SK-N-SH (cell line): Measurements from ENCODE around the gene P2RX2. TPM values are rescaled to one million over a fixed set of nuclear protein-coding genes. Genes with fewer than 3 reads are reported as not detected.

ENCODE experiments used
- CTCF ChIA-PET: fragments of 300-600, 350-600 bp; formaldehyde crosslinking; extraction: SDS; loops from one replicate; lab custom pipeline; 2021; lab: Yijun Ruan, JAX
- POLR2A ChIA-PET: fragments of 350-600 bp; sonication (Branson Sonifier 250); formaldehyde crosslinking; extraction: SDS; loops from one replicate; lab custom pipeline; 2020; ENCODE audit warnings: antibody characterized with exemption, inconsistent platforms; lab: Yijun Ruan, JAX
- DNase-seq: peaks from one replicate; pipeline ENCODE4 v3.0.0; 2012
- H2AFZ ChIP-seq: fragments of 200-600 bp; sonication (generic); 2 replicates; pipeline ENCODE4 v1.8.1; 2016; ENCODE audit warnings: antibody characterized with exemption, mild to moderate bottlenecking, low read depth
- H3F3A ChIP-seq: fragments of 200-600 bp; sonication (generic); replicated peaks from 2 replicates; pipeline ENCODE3; 2016; ENCODE audit warnings: antibody characterized with exemption, mild to moderate bottlenecking; ENCODE audit not compliant: insufficient read depth
- H3K27ac ChIP-seq, 2 experiments: fragments of 200-500 bp in 1 of 2; fragments of 200-600 bp in 1 of 2; sonication (Bioruptor generic) in 1 of 2; sonication (generic), shearing (Covaris generic) in 1 of 2; 2 replicates each; pipeline versions ENCODE4 v1.5.1 to v1.6.1; 2014 to 2016; ENCODE audit warnings: low read depth in 2 of 2, inconsistent platforms in 1 of 2, low read length in 1 of 2, mild to moderate bottlenecking in 1 of 2, mixed read lengths in 1 of 2
- H3K27me3 ChIP-seq: fragments of 200-600 bp; sonication (generic), shearing (Covaris generic); 2 replicates; pipeline ENCODE4 v1.6.1; 2016; ENCODE audit warnings: mixed run types; ENCODE audit not compliant: insufficient read depth
- H3K36me3 ChIP-seq, 2 experiments: fragments of 200-500 bp in 1 of 2; fragments of 200-600 bp in 1 of 2; sonication (Bioruptor generic) in 1 of 2; sonication (generic) in 1 of 2; replicated peaks in 1 of 2; 2 replicates each; pipeline versions ENCODE3 to v1.5.1; 2014 to 2016; ENCODE audit warnings: low read length in 1 of 2, mild to moderate bottlenecking in 1 of 2; ENCODE audit not compliant: insufficient read depth in 2 of 2, control insufficient read depth in 1 of 2
- H3K4me1 ChIP-seq, 2 experiments: fragments of 200-500 bp in 1 of 2; fragments of 200-600 bp in 1 of 2; sonication (Bioruptor generic) in 1 of 2; sonication (generic), shearing (Covaris generic) in 1 of 2; 2 replicates each; pipeline versions ENCODE4 v1.5.1 to v1.6.1; 2014 to 2016; ENCODE audit warnings: low read depth in 1 of 2, low read length in 1 of 2, mixed run types in 1 of 2; ENCODE audit not compliant: insufficient read depth in 2 of 2, control insufficient read depth in 1 of 2
- H3K4me2 ChIP-seq: fragments of 200-600 bp; sonication (generic), shearing (Covaris generic); 2 replicates; pipeline ENCODE4 v1.6.1; 2017; ENCODE audit warnings: mixed run types
- H3K4me3 ChIP-seq, 2 experiments: fragments of 200-500 bp in 1 of 2; fragments of 200-600 bp in 1 of 2; sonication (Bioruptor generic) in 1 of 2; sonication (generic), shearing (Covaris generic) in 1 of 2; 2 replicates each; pipeline versions ENCODE4 v1.5.1 to v1.8.1; 2014 to 2016; ENCODE audit warnings: low read depth in 2 of 2, inconsistent platforms in 1 of 2, low read length in 1 of 2, mild to moderate bottlenecking in 1 of 2, mixed read lengths in 1 of 2, moderate library complexity in 1 of 2
- H3K79me2 ChIP-seq: fragments of 200-600 bp; sonication (generic); 2 replicates; pipeline ENCODE4 v1.8.1; 2017; ENCODE audit warnings: mild to moderate bottlenecking; ENCODE audit not compliant: insufficient read depth
- H3K9ac ChIP-seq: fragments of 200-600 bp; sonication (generic); 2 replicates; pipeline ENCODE4 v1.6.1; 2017; ENCODE audit warnings: mixed run types
- H3K9me2 ChIP-seq: fragments of 200-600 bp; sonication (generic); 2 replicates; pipeline ENCODE4 v1.6.1; 2017; ENCODE audit warnings: mixed run types
- H3K9me3 ChIP-seq: fragments of 200-600 bp; sonication (generic); 2 replicates; pipeline ENCODE4 v1.6.1; 2017; ENCODE audit warnings: mixed run types, mild to moderate bottlenecking, moderate library complexity
- H4K20me1 ChIP-seq: fragments of 200-600 bp; sonication (generic); 2 replicates; pipeline ENCODE4 v1.6.1; 2017; ENCODE audit warnings: mild to moderate bottlenecking, mixed run types; ENCODE audit not compliant: insufficient read depth
- EZH2phosphoT487 ChIP-seq: fragments of 200-600 bp; sonication (generic); IDR thresholded peaks from 2 replicates; pipeline ENCODE4 v1.6.1; 2017; ENCODE audit warnings: low read depth, mixed run types, mild to moderate bottlenecking, antibody characterized with exemption, moderate library complexity, borderline replicate concordance
- FOXJ3 ChIP-seq: sonication (generic); formaldehyde crosslinking; IDR thresholded peaks from 2 replicates; pipeline ENCODE4 v1.5.1; 2020; ENCODE audit warnings: mild to moderate bottlenecking, missing genetic modification reagents
- FOXM1 ChIP-seq: IDR thresholded peaks from 2 replicates; pipeline ENCODE4 v1.4.0; 2012; ENCODE audit warnings: low read depth, mild to moderate bottlenecking
- IRF3 ChIP-seq: fragments of 150-350 bp; IDR thresholded peaks from 2 replicates; pipeline ENCODE4 v1.6.1; 2016; ENCODE audit warnings: mild to moderate bottlenecking, low read depth, low read length
- NRF1 ChIP-seq: IDR thresholded peaks from 2 replicates; pipeline ENCODE4 v1.6.1; 2012; ENCODE audit warnings: low read depth, mild to moderate bottlenecking, low read length
- RCOR1 ChIP-seq: fragments of 150-350 bp; IDR thresholded peaks from 2 replicates; pipeline ENCODE4 v1.6.1; 2017; ENCODE audit warnings: antibody characterized with exemption, low read length
- REST ChIP-seq: IDR thresholded peaks from 2 replicates; pipeline ENCODE4 v1.6.1; 2012; ENCODE audit warnings: mild to moderate bottlenecking, low read depth, low read length, moderate library complexity
- SIN3A ChIP-seq: IDR thresholded peaks from 2 replicates; pipeline ENCODE4 v1.6.1; 2012; ENCODE audit warnings: low read depth, mild to moderate bottlenecking, low read length, moderate library complexity, borderline replicate concordance
- WGBS: methylation state at CpG from one replicate; pipeline ENCODE4 v1.1.6; 2017; ENCODE audit warnings: low lambda C conversion rate; 5-methylcytosine and 5-hydroxymethylcytosine counted together
- polyA plus RNA-seq, 3 experiments: library from polyadenylated mRNA; depleted of rRNA; stranded (reverse); fragments of >200 nt; gene quantifications; 2 replicates each; pipeline ENCODE4 v1.2.3, GENCODE V29; 2012

P2RX2 gene
- polyA plus RNA-seq, 1 of the 3 experiments (the other 2 are of a cell fraction) = 0.03 TPM

DNA sequence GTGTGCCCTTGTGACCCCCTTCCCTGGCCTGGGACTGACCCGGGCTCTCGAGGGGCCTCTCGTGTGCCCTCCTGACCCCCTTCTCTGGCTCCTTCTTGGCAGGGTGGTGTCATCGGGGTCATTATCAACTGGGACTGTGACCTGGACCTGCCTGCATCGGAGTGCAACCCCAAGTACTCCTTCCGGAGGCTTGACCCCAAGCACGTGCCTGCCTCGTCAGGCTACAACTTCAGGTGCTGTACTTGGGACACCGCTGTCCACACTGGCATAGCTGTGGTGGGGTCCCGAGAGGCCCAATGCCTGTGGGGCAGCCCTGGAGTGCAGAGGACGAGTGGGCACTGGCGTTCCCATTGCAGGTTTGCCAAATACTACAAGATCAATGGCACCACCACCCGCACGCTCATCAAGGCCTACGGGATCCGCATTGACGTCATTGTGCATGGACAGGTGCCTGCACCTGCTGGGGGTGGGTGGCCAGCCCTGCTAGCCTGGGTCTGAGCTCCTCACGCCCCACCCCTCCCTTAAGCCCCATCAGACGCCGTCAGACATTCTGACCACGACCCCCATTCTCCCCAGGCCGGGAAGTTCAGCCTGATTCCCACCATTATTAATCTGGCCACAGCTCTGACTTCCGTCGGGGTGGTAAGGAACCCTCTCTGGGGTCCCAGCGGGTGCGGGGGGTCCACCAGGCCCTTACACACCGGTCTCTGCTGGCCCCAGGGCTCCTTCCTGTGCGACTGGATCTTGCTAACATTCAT, 2.5 kb downstream of the P2RX2 start:
- no peaks in the 10 kb centered on the region for H3K9me3 ChIP-seq
- no peak overlapping the region for H3K9ac ChIP-seq
- POLR2A ChIA-PET = no interaction called here
- H3K4me1 ChIP-seq = peaks cover 0 to 13% of the 10 kb centered on the region in 2 experiments; a peak in 2 of 4 replicates
- H4K20me1 ChIP-seq = no peaks in the 10 kb centered on the region
- WGBS = 62% methylated on average over 9 of the region's 28 CpGs
- no peak overlapping the region for H3K4me3 ChIP-seq
- TF ChIP-seq REST = no peak
- TF ChIP-seq FOXJ3 (CRISPR knock-in tag) = no peak
- TF ChIP-seq NRF1 = no peak
- DNase-seq = no peak
- H3F3A ChIP-seq = peaks cover 4% of the 10 kb centered on the region
- H3K27ac ChIP-seq = no peak overlapping the region
- no peak overlapping the region for H3K4me2 ChIP-seq
- H3K9me2 ChIP-seq = no peaks in the 10 kb centered on the region
- H3K27me3 ChIP-seq = peaks cover 27% of the 10 kb centered on the region
- no peak overlapping the region for H2AFZ ChIP-seq
- H3K36me3 ChIP-seq = no peaks in the 10 kb centered on the region
- H3K79me2 ChIP-seq = no peaks in the 10 kb centered on the region
- CTCF ChIA-PET = interaction anchor here (0.7 to 2.5 kb wide), 7 partner anchors 8 to 207 kb away, joined by 3 to 10 read pairs (median 3); no protein-coding TSS in a partner anchor

- no peak overlapping the region for H3K4me3 ChIP-seq
- H3K9me2 ChIP-seq = no peaks in the 10 kb centered on the region
- H3K9me3 ChIP-seq = no peaks in the 10 kb centered on the region
- TF ChIP-seq SIN3A (no peak), RCOR1 (no peak), FOXJ3 (CRISPR knock-in tag) (no peak), FOXM1 (no peak), EZH2phosphoT487 (no peak), IRF3 (no peak)
- no peak overlapping the region for H2AFZ ChIP-seq
- no peak overlapping the region for H3K4me2 ChIP-seq
- peaks cover 20% of the 10 kb centered on the region for H3K27me3 ChIP-seq
- ChIA-PET POLR2A (no interaction called here), CTCF (interaction anchor here (0.7 to 2.0 kb wide), 7 partner anchors 8 to 451 kb away, joined by 3 to 9 read pairs (median 3); no protein-coding TSS in a partner anchor)
- H3K36me3 ChIP-seq = no peaks in the 10 kb centered on the region
- WGBS = 87% methylated on average over 14 of the region's 21 CpGs
- H3K4me1 ChIP-seq = peaks cover 0 to 13% of the 10 kb centered on the region in 2 experiments; a peak in 2 of 4 replicates
- no peak overlapping the region for H3K27ac ChIP-seq
- no peaks in the 10 kb centered on the region for H3K79me2 ChIP-seq
- no peak overlapping the region for H3K9ac ChIP-seq
- H3F3A ChIP-seq = peaks cover 4% of the 10 kb centered on the region
- no peaks in the 10 kb centered on the region for H4K20me1 ChIP-seq
- no peak for DNase-seq
Observed at GRCh38 chr12:132621657-132622435, 3.3 kb downstream of the P2RX2 start.
